Measurements from ENCODE around the gene DMRTA2. TPM values are rescaled to one million over a fixed set of nuclear protein-coding genes. Genes with fewer than 3 reads are reported as not detected.

DMRTA2 gene
- total and polyA plus RNA-seq, 4 donors = 0.08 to 0.83 TPM; not detected in 2

DNA sequence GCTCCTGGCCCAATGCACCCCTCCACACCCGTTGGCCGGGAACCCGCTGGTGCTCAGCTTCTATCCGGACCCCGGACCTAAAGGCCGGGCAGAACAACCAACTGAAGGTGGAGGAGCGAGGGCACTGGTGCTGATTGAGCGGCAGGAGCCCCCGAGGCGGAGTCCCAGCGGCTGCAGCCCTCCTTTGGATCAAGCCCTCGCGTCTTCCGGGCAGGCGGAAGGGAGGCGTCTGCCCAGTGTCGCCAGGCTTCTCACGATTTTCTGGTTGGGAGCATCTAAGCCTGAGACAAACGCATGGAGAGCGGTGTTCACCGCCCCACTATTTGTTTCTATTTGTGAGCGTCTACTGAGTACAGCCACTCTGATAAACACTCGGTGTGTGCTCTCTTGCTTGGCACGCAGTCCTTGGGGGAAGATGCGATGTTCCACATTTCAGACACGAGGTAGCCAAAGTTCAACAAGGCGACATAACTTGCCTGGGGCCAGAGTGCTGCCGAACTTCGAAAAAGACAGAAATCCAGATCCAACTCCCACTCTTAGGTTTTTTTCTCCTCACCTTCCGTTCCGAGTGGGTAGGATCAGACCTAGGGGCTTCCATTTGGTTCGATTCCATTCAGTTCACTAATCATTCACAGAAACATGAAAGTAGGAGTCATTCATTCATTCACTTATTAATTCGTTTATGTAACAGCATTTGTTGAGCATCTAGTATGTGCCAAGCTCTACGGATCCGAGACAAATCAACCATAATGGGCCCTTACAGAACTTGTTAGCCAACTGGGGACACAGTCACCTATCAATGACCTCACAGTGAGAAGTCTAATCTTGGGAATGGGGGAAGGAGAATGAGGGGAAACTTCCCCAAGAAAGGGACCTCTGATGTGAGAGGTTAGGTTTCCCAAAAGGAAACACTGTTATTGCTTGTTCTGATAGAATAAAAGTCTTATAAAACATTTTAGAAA is 4.9 kb upstream of the DMRTA2 start:
- Histone ChIP-seq H3K27ac (ENCODE audit: low read depth in 1 of 2, low read length in 1 of 2) (no peak overlapping the region), H3K9me3 (ENCODE audit: control insufficient read depth in 4 of 4, insufficient read depth in 3 of 4, low read length in 3 of 4) (peaks cover 0 to 10% (median 0%) of the 10 kb centered on the region in 4 donors), H3K9ac (ENCODE audit: insufficient read depth in 1 of 2, low read length in 2 of 2) (no peak overlapping the region), H3K27me3 (ENCODE audit: control insufficient read depth in 3 of 3, insufficient read depth in 3 of 3, low read length in 2 of 3) (peaks cover 6 to 95% (median 88%) of the 10 kb centered on the region in 3 donors), H3K36me3 (ENCODE audit: control insufficient read depth in 4 of 4, insufficient read depth in 4 of 4, low read length in 4 of 4) (no peaks in the 10 kb centered on the region), H3K4me3 (no peak overlapping the region), H3K4me1 (ENCODE audit: control insufficient read depth in 5 of 5, insufficient read depth in 5 of 5, low read length in 5 of 5) (peaks cover 0 to 29% (median under 1%) of the 10 kb centered on the region in 5 donors)
- TF ChIP-seq, protein P1, sequence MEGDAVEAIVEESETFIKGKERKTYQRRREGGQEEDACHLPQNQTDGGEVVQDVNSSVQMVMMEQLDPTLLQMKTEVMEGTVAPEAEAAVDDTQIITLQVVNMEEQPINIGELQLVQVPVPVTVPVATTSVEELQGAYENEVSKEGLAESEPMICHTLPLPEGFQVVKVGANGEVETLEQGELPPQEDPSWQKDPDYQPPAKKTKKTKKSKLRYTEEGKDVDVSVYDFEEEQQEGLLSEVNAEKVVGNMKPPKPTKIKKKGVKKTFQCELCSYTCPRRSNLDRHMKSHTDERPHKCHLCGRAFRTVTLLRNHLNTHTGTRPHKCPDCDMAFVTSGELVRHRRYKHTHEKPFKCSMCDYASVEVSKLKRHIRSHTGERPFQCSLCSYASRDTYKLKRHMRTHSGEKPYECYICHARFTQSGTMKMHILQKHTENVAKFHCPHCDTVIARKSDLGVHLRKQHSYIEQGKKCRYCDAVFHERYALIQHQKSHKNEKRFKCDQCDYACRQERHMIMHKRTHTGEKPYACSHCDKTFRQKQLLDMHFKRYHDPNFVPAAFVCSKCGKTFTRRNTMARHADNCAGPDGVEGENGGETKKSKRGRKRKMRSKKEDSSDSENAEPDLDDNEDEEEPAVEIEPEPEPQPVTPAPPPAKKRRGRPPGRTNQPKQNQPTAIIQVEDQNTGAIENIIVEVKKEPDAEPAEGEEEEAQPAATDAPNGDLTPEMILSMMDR (IDR thresholded peaks at IDR 0.05; ENCODE audit: control extremely low read depth, extremely low read depth) = no peak
- no peak for DNase-seq
- 6 to 8% methylated on average over 35 of the region's 35 CpGs for WGBS, 2 donors
- ATAC-seq (ENCODE audit: insufficient read depth, low FRiP score) = no peak

- H3K4me3 ChIP-seq = no peak overlapping the region
- H3K27me3 ChIP-seq (ENCODE audit: control insufficient read depth in 3 of 3, insufficient read depth in 3 of 3, low read length in 2 of 3) = peaks cover 6 to 96% (median 91%) of the 10 kb centered on the region in 3 donors
- DNase-seq (no peak), ATAC-seq (ENCODE audit: insufficient read depth, low FRiP score) (no peak)
- peaks cover 0 to 10% (median 0%) of the 10 kb centered on the region in 4 donors for H3K9me3 ChIP-seq (ENCODE audit: control insufficient read depth in 4 of 4, insufficient read depth in 3 of 4, low read length in 3 of 4)
- H3K27ac ChIP-seq (ENCODE audit: low read depth in 1 of 2, low read length in 1 of 2) = no peak overlapping the region
- no peaks in the 10 kb centered on the region for H3K36me3 ChIP-seq (ENCODE audit: control insufficient read depth in 4 of 4, insufficient read depth in 4 of 4, low read length in 4 of 4)
- WGBS, 2 donors = 2 to 6% methylated on average over 44 of the region's 44 CpGs
- H3K9ac ChIP-seq (ENCODE audit: insufficient read depth in 1 of 2, low read length in 2 of 2) = no peak overlapping the region
- TF ChIP-seq, protein P1 (IDR thresholded peaks at IDR 0.05; ENCODE audit: control extremely low read depth, extremely low read depth) = no peak
- peaks cover 0 to 37% (median 8%) of the 10 kb centered on the region in 5 donors for H3K4me1 ChIP-seq (ENCODE audit: control insufficient read depth in 5 of 5, insufficient read depth in 5 of 5, low read length in 5 of 5)
These were observed 4.0 kb upstream of the DMRTA2 start for GRCh38 chr1:50427086-50427817.

- peaks cover 6 to 96% (median 92%) of the 10 kb centered on the region in 3 donors for H3K27me3 ChIP-seq (ENCODE audit: control insufficient read depth in 3 of 3, insufficient read depth in 3 of 3, low read length in 2 of 3)
- ATAC-seq (ENCODE audit: insufficient read depth, low FRiP score) = no peak
- peaks cover 0 to 37% (median 8%) of the 10 kb centered on the region in 5 donors for H3K4me1 ChIP-seq (ENCODE audit: control insufficient read depth in 5 of 5, insufficient read depth in 5 of 5, low read length in 5 of 5)
- peaks cover 0 to 10% (median 0%) of the 10 kb centered on the region in 4 donors for H3K9me3 ChIP-seq (ENCODE audit: control insufficient read depth in 4 of 4, insufficient read depth in 3 of 4, low read length in 3 of 4)
- no peak overlapping the region for H3K9ac ChIP-seq (ENCODE audit: insufficient read depth in 1 of 2, low read length in 2 of 2)
- H3K36me3 ChIP-seq (ENCODE audit: control insufficient read depth in 4 of 4, insufficient read depth in 4 of 4, low read length in 4 of 4) = no peaks in the 10 kb centered on the region
- 6% methylated on average over 27 to 28 of the region's 28 CpGs for WGBS, 2 donors
- TF ChIP-seq, protein P1 (IDR thresholded peaks at IDR 0.05; ENCODE audit: control extremely low read depth, extremely low read depth) = no peak
- H3K4me3 ChIP-seq = no peak overlapping the region
- no peak for DNase-seq
- H3K27ac ChIP-seq (ENCODE audit: low read depth in 1 of 2, low read length in 1 of 2) = no peak overlapping the region
These were observed 3.5 kb upstream of the DMRTA2 start for GRCh38 chr1:50426702-50427085.

All from lung (tissue), 12 donors.